HepG2 (cell line): ENCODE data around the gene TTYH1. TPM values are rescaled to one million over a fixed set of nuclear protein-coding genes. Genes with fewer than 3 reads are reported as not detected.

Experiments used
- ARID2 ChIP-seq: sonication (generic); formaldehyde crosslinking; IDR thresholded peaks from 2 replicates; pipeline ENCODE4 v1.8.1; 2022; ENCODE audit warnings: mild to moderate bottlenecking, missing genetic modification reagents, borderline replicate concordance
- CEBPG ChIP-seq: IDR thresholded peaks from 2 replicates; pipeline ENCODE4 v1.6.1; 2016
- EEA1 ChIP-seq: sonication (generic); formaldehyde crosslinking; IDR thresholded peaks from 2 replicates; pipeline ENCODE4 v1.5.1; 2020; ENCODE audit warnings: mild to moderate bottlenecking, missing genetic modification reagents, borderline replicate concordance
- FIP1L1 ChIP-seq: fragments of 200-400 bp; formaldehyde crosslinking; IDR thresholded peaks from 2 replicates; pipeline ENCODE4 v1.6.1; 2018; ENCODE audit warnings: low read depth, mild to moderate bottlenecking, low read length, moderate library complexity, borderline replicate concordance; ENCODE audit not compliant: insufficient read depth
- FLYWCH1 ChIP-seq: sonication (generic); formaldehyde crosslinking; IDR thresholded peaks from 2 replicates; pipeline ENCODE4 v1.8.1; 2023; ENCODE audit warnings: mild to moderate bottlenecking, missing genetic modification reagents
- HOXA5 ChIP-seq: sonication (generic); formaldehyde crosslinking; IDR thresholded peaks from 2 replicates; pipeline ENCODE4 v1.4.0; 2020; ENCODE audit warnings: missing genetic modification reagents
- IKZF4 ChIP-seq: sonication (generic); formaldehyde crosslinking; IDR thresholded peaks from 2 replicates; pipeline ENCODE4 v1.5.1; 2020; ENCODE audit warnings: borderline replicate concordance, mild to moderate bottlenecking, low read depth, missing genetic modification reagents; ENCODE audit errors: not compliant biosample characterization
- MLLT10 ChIP-seq: sonication (generic); formaldehyde crosslinking; IDR thresholded peaks from 2 replicates; pipeline ENCODE4 v1.4.0; 2020; ENCODE audit warnings: missing genetic modification reagents
- NCOR1 ChIP-seq: fragments of 200-600 bp; sonication (generic); IDR thresholded peaks from 2 replicates; pipeline ENCODE4 v1.7.0; 2017; ENCODE audit warnings: antibody characterized with exemption, low read length, borderline replicate concordance
- RXRA ChIP-seq: sonication (generic); formaldehyde crosslinking; IDR thresholded peaks from 2 replicates; pipeline ENCODE4 v1.5.1; 2020; ENCODE audit warnings: missing genetic modification reagents
- SNAI1 ChIP-seq: sonication (generic); formaldehyde crosslinking; IDR thresholded peaks from 2 replicates; pipeline ENCODE4 v1.5.0; 2020; ENCODE audit warnings: mild to moderate bottlenecking, missing genetic modification reagents, borderline replicate concordance
- SOX5 ChIP-seq: IDR thresholded peaks from 2 replicates; pipeline ENCODE4 v1.6.1; 2016; ENCODE audit warnings: borderline replicate concordance
- ZFP1 ChIP-seq: IDR thresholded peaks from 2 replicates; pipeline ENCODE4 v1.6.1; 2016
- ZNF10 ChIP-seq: sonication (generic); formaldehyde crosslinking; IDR thresholded peaks from 2 replicates; pipeline ENCODE4 v1.4.0; 2020; ENCODE audit warnings: mild to moderate bottlenecking, low read depth, missing genetic modification reagents, borderline replicate concordance
- ZNF556 ChIP-seq: sonication (generic); formaldehyde crosslinking; IDR thresholded peaks from 2 replicates; pipeline ENCODE4 v1.4.0; 2020; ENCODE audit warnings: mild to moderate bottlenecking, missing genetic modification reagents, borderline replicate concordance
- ZNF558 ChIP-seq: sonication (generic); formaldehyde crosslinking; IDR thresholded peaks from 2 replicates; pipeline ENCODE4 v1.9.0; 2022; ENCODE audit warnings: mild to moderate bottlenecking, missing genetic modification reagents, borderline replicate concordance
- ZNF768 ChIP-seq: sonication (generic); formaldehyde crosslinking; IDR thresholded peaks from 2 replicates; pipeline ENCODE4 v1.4.0; 2020; ENCODE audit warnings: missing genetic modification reagents
- ZNF773 ChIP-seq: sonication (generic); formaldehyde crosslinking; IDR thresholded peaks from 2 replicates; pipeline ENCODE4 v1.4.0; 2020; ENCODE audit warnings: missing genetic modification reagents, borderline replicate concordance
- polyA plus RNA-seq, 8 experiments: library from polyadenylated mRNA; depleted of rRNA in 3 of 8; stranded (reverse) in 7 of 8; unstranded in 1 of 8; fragments of >200 nt; fragmentation: Illumina TruSeq in 4 of 8; extraction: Trizol in 4 of 8; gene quantifications; 2 replicates each; pipeline versions ENCODE4 v1.2.1 to v1.2.3, GENCODE V29; 2011 to 2016; ENCODE audit warnings: low read depth in 4 of 8, missing spikeins in 1 of 8, mixed read lengths in 1 of 8; ENCODE audit not compliant: insufficient read depth in 1 of 8
- total RNA-seq, 5 experiments: library from RNA; depleted of rRNA; stranded (reverse); fragments of >200 nt; fragmentation: Illumina TruSeq; extraction: Trizol; gene quantifications; 2 replicates each; pipeline ENCODE4 v1.2.3, GENCODE V29; 2016; ENCODE audit warnings: low read depth in 1 of 5
- TF ChIP-seq, protein P1 (sequence below): sonication (generic); formaldehyde crosslinking; IDR thresholded peaks from 2 replicates; pipeline ENCODE4 v1.4.0; 2020; ENCODE audit warnings: mild to moderate bottlenecking, missing genetic modification reagents, borderline replicate concordance
- TF ChIP-seq, protein P2 (sequence below): sonication (generic); formaldehyde crosslinking; IDR thresholded peaks from 2 replicates; pipeline ENCODE4 v1.5.1; 2020; ENCODE audit warnings: mild to moderate bottlenecking, missing genetic modification reagents, borderline replicate concordance
- TF ChIP-seq, protein P3 (sequence below): sonication (generic); formaldehyde crosslinking; IDR thresholded peaks from 2 replicates; pipeline ENCODE4 v1.4.0; 2020; ENCODE audit warnings: missing genetic modification reagents
- TF ChIP-seq, protein P4 (sequence below): sonication (generic); formaldehyde crosslinking; IDR thresholded peaks from 2 replicates; pipeline ENCODE4 v1.9.0; 2021; ENCODE audit warnings: missing genetic modification reagents, mild to moderate bottlenecking, borderline replicate concordance

TTYH1 gene
- total and polyA plus RNA-seq, 2 of the 13 experiments (the other 11 are each of a cell fraction or from before 2014, with no cell fraction given) = 6.9 to 19.9 TPM

DNA sequence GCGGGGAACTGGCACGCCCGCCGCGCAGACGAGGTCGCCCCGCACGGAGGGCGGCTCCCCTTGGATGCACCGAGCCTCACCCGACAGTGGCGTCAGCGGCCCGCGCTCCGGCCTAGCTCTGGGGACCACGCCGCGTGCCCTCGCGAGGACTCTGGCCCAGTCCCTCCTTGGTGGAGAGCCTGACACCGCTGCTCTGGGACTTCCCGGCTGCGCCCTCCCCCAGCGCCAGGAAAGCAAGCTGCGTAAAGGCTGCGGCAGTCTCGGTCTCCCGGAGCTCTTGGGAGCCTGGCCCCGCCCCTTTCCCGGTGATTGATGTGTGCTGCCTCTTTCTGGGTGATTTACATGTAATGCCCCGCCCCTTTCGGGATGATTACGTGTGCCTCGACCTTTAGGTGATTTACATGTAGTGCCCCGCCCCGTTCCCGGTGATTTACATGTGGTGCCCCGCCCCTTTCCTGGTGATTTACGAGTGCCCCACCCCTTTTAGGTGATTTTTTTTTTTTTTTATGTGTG lies 48.3 kb downstream of the TTYH1 start, which contains the start of gene LENG9 (continued):
- TF ChIP-seq ZNF773 = 0 out of 2 replicates have a peak, but pooled peaks have one; percentile 40
- TF ChIP-seq HOXA5 (CRISPR knock-in tag) = peak; percentile 79; the same call in 1 of the 2 replicates
- TF ChIP-seq FIP1L1 = no peak
- TF ChIP-seq, protein P1, sequence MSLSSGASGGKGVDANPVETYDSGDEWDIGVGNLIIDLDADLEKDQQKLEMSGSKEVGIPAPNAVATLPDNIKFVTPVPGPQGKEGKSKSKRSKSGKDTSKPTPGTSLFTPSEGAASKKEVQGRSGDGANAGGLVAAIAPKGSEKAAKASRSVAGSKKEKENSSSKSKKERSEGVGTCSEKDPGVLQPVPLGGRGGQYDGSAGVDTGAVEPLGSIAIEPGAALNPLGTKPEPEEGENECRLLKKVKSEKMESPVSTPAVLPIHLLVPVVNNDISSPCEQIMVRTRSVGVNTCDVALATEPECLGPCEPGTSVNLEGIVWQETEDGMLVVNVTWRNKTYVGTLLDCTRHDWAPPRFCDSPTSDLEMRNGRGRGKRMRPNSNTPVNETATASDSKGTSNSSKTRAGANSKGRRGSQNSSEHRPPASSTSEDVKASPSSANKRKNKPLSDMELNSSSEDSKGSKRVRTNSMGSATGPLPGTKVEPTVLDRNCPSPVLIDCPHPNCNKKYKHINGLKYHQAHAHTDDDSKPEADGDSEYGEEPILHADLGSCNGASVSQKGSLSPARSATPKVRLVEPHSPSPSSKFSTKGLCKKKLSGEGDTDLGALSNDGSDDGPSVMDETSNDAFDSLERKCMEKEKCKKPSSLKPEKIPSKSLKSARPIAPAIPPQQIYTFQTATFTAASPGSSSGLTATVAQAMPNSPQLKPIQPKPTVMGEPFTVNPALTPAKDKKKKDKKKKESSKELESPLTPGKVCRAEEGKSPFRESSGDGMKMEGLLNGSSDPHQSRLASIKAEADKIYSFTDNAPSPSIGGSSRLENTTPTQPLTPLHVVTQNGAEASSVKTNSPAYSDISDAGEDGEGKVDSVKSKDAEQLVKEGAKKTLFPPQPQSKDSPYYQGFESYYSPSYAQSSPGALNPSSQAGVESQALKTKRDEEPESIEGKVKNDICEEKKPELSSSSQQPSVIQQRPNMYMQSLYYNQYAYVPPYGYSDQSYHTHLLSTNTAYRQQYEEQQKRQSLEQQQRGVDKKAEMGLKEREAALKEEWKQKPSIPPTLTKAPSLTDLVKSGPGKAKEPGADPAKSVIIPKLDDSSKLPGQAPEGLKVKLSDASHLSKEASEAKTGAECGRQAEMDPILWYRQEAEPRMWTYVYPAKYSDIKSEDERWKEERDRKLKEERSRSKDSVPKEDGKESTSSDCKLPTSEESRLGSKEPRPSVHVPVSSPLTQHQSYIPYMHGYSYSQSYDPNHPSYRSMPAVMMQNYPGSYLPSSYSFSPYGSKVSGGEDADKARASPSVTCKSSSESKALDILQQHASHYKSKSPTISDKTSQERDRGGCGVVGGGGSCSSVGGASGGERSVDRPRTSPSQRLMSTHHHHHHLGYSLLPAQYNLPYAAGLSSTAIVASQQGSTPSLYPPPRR = no peak
- TF ChIP-seq MLLT10 = no peak
- TF ChIP-seq ZNF768 (CRISPR knock-in tag) = peak; percentile 45; the same call in 1 of the 2 replicates
- TF ChIP-seq CEBPG = no peak
- no peak for TF ChIP-seq RXRA (CRISPR knock-in tag)
- TF ChIP-seq ZNF558 (CRISPR knock-in tag) = no peak
- TF ChIP-seq, protein P2, sequence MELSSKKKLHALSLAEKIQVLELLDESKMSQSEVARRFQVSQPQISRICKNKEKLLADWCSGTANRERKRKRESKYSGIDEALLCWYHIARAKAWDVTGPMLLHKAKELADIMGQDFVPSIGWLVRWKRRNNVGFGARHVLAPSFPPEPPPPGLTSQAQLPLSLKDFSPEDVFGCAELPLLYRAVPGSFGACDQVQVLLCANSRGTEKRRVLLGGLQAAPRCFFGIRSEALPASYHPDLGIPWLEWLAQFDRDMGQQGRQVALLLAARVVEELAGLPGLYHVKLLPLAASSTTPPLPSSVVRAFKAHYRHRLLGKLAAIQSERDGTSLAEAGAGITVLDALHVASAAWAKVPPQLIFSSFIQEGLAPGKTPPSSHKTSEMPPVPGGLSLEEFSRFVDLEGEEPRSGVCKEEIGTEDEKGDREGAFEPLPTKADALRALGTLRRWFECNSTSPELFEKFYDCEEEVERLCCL (CRISPR knock-in tag) = no peak
- TF ChIP-seq, protein P3, sequence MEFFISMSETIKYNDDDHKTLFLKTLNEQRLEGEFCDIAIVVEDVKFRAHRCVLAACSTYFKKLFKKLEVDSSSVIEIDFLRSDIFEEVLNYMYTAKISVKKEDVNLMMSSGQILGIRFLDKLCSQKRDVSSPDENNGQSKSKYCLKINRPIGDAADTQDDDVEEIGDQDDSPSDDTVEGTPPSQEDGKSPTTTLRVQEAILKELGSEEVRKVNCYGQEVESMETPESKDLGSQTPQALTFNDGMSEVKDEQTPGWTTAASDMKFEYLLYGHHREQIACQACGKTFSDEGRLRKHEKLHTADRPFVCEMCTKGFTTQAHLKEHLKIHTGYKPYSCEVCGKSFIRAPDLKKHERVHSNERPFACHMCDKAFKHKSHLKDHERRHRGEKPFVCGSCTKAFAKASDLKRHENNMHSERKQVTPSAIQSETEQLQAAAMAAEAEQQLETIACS (CRISPR knock-in tag) = no peak
- no peak for TF ChIP-seq NCOR1
- TF ChIP-seq ZNF10 (CRISPR knock-in tag) = no peak
- TF ChIP-seq IKZF4 (CRISPR knock-in tag) = no peak
- TF ChIP-seq, protein P4, sequence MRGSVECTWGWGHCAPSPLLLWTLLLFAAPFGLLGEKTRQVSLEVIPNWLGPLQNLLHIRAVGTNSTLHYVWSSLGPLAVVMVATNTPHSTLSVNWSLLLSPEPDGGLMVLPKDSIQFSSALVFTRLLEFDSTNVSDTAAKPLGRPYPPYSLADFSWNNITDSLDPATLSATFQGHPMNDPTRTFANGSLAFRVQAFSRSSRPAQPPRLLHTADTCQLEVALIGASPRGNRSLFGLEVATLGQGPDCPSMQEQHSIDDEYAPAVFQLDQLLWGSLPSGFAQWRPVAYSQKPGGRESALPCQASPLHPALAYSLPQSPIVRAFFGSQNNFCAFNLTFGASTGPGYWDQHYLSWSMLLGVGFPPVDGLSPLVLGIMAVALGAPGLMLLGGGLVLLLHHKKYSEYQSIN (CRISPR knock-in tag) = no peak
- TF ChIP-seq FLYWCH1 = no peak
- TF ChIP-seq SNAI1 = no peak; the same call in 1 of the 2 replicates
- no peak for TF ChIP-seq ZNF556 (CRISPR knock-in tag)
- no peak; the same call in none of the 2 replicates for TF ChIP-seq ARID2 (CRISPR knock-in tag)
- no peak for TF ChIP-seq EEA1 (CRISPR knock-in tag)
- TF ChIP-seq ZFP1 (CRISPR knock-in tag) = no peak
- TF ChIP-seq SOX5 (CRISPR knock-in tag) = peak; percentile 50; the same call in 1 of the 2 replicates
